Measurements from ENCODE around the gene ELOVL1.

The ELOVL1 gene

GRCh38 chr1:43358121-43358745 is 9.6 kb downstream of the ELOVL1 start:
- no peak for DNase-seq (ENCODE audit: low read depth in 1 of 2, low spot score in 1 of 2)

GRCh38 chr1:43357251-43357650 is 10.6 kb downstream of the ELOVL1 start:
- DNase-seq (ENCODE audit: low read depth in 1 of 2, low spot score in 1 of 2), result no peak

GRCh38 chr1:43354936-43355335 is 12.9 kb downstream of the ELOVL1 start:
- DNase-seq (ENCODE audit: low read depth in 1 of 2, low spot score in 1 of 2), result no peak

GRCh38 chr1:43354471-43354870 is 13.3 kb downstream of the ELOVL1 start:
- DNase-seq (ENCODE audit: low read depth in 1 of 2, low spot score in 1 of 2), result no peak

GRCh38 chr1:43352881-43353280 is 14.9 kb downstream of the ELOVL1 start:
- no peak for DNase-seq (ENCODE audit: low read depth in 1 of 2, low spot score in 1 of 2)

- DNase-seq (ENCODE audit: low read depth in 1 of 2, low spot score in 1 of 2), result no peak
These were observed 15.5 kb downstream of the ELOVL1 start for GRCh38 chr1:43352351-43352705.

- DNase-seq (ENCODE audit: low read depth in 1 of 2, low spot score in 1 of 2), result no peak
These were observed 16.1 kb downstream of the ELOVL1 start for GRCh38 chr1:43351421-43352350.

- DNase-seq (ENCODE audit: low read depth in 1 of 2, low spot score in 1 of 2), result no peak
These were observed 16.8 kb downstream of the ELOVL1 start for GRCh38 chr1:43350976-43351375.

- DNase-seq (ENCODE audit: low read depth in 1 of 2, low spot score in 1 of 2), result no peak
These were observed 18.1 kb downstream of the ELOVL1 start for GRCh38 chr1:43349594-43350306.

GRCh38 chr1:43348809-43349593 is 18.8 kb downstream of the ELOVL1 start:
- DNase-seq (ENCODE audit: low read depth in 1 of 2, low spot score in 1 of 2), result peak in 1 of 2 donors; percentile 31

GRCh38 chr1:43348343-43348808 is 19.4 kb downstream of the ELOVL1 start:
- DNase-seq (ENCODE audit: low read depth in 1 of 2, low spot score in 1 of 2), result no peak

GRCh38 chr1:43346636-43347035 is 21.2 kb downstream of the ELOVL1 start:
- DNase-seq (ENCODE audit: low read depth in 1 of 2, low spot score in 1 of 2), result no peak

GRCh38 chr1:43345120-43345519 is 22.7 kb downstream of the ELOVL1 start:
- DNase-seq (ENCODE audit: low read depth in 1 of 2, low spot score in 1 of 2), result no peak

- no peak for DNase-seq (ENCODE audit: low read depth in 1 of 2, low spot score in 1 of 2)
These were observed 23.5 kb downstream of the ELOVL1 start for GRCh38 chr1:43344267-43344850.

GRCh38 chr1:43340559-43340958 is 27.3 kb downstream of the ELOVL1 start:
- no peak for DNase-seq (ENCODE audit: low read depth in 1 of 2, low spot score in 1 of 2)

GRCh38 chr1:43339584-43340232 is 28.1 kb downstream of the ELOVL1 start:
- no peak for DNase-seq (ENCODE audit: low read depth in 1 of 2, low spot score in 1 of 2)

- DNase-seq (ENCODE audit: low read depth in 1 of 2, low spot score in 1 of 2), result no peak
These were observed 29.8 kb downstream of the ELOVL1 start for GRCh38 chr1:43338001-43338400.

GRCh38 chr1:43337588-43337987 is 30.2 kb downstream of the ELOVL1 start, which contains the start of gene MPL:
MPL (plus strand) TSS chr1:43337818; CDS start chr1:43337849, 31 bp downstream.
- DNase-seq (ENCODE audit: low read depth in 1 of 2, low spot score in 1 of 2), result no peak

GRCh38 chr1:43334453-43335205 is 33.2 kb downstream of the ELOVL1 start:
- DNase-seq (ENCODE audit: low read depth in 1 of 2, low spot score in 1 of 2), result no peak
